Measurements from ENCODE around the gene CYP27A1.
A peak's percentile ranks its signal among the peaks of the same experiment; 100 is the strongest.
"Not testable (repeated sequence)": the region's sequence is repeated elsewhere in the genome, so short reads cannot be mapped to it uniquely, and the experiment has no call there.

The CYP27A1 gene

DNA sequence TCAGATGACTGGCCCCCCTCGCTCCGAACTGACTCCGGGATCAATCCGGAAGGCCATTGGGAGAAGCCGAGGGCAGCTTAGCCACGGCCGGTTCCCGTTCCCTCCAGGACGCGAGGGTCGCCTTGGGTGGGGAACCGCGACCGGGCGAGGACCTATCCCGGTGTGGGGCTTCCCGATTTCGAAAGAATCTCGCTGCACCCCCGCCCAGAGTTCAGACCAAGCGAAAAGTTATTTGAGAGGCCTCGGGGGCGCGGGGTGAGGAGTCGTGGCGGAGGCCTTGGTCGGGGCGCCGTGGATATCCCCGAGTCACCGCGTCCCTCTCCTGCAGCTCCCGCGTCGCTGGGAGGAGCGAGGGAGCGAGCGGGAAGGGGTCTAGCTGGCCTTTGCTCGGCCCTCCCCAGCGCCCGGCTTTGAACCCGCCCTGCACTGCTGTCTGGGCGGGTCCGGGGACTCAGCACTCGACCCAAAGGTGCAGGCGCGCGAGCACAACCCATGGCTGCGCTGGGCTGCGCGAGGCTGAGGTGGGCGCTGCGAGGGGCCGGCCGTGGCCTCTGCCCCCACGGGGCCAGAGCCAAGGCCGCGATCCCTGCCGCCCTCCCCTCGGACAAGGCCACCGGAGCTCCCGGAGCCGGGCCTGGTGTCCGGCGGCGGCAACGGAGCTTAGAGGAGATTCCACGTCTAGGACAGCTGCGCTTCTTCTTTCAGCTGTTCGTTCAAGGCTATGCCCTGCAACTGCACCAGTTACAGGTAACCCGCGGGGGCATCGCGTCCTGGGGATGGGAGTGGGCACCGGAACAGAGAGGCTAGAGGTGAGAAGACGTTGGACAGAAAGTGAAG lies at the start of gene CYP27A1:
Gene CYP27A1 (plus strand): TSS at position 457 of the 837 bp plus-strand sequence. CDS start 36 bp downstream, at position 493.
- DNase-seq = no peak

DNA sequence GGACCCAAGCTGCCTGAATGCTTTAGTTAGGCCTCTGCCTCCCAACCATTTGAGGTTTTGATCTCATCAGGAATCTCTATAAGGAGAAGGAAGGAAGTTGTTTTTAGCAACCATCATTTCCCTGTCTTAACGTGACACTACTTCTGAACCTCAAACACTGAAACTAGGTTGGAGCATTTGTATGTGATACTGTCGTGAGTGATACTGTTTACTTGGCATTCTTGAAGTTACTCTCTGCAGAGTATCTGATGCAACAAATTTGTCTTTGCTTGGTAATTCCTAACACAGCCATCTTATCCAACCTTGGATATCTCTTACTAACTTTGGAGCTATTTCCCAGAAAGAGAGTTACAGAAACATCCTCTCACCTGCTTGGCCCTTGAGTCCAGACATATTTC lies 49.2 kb upstream of the CYP27A1 start:
- DNase-seq = no peak

DNA sequence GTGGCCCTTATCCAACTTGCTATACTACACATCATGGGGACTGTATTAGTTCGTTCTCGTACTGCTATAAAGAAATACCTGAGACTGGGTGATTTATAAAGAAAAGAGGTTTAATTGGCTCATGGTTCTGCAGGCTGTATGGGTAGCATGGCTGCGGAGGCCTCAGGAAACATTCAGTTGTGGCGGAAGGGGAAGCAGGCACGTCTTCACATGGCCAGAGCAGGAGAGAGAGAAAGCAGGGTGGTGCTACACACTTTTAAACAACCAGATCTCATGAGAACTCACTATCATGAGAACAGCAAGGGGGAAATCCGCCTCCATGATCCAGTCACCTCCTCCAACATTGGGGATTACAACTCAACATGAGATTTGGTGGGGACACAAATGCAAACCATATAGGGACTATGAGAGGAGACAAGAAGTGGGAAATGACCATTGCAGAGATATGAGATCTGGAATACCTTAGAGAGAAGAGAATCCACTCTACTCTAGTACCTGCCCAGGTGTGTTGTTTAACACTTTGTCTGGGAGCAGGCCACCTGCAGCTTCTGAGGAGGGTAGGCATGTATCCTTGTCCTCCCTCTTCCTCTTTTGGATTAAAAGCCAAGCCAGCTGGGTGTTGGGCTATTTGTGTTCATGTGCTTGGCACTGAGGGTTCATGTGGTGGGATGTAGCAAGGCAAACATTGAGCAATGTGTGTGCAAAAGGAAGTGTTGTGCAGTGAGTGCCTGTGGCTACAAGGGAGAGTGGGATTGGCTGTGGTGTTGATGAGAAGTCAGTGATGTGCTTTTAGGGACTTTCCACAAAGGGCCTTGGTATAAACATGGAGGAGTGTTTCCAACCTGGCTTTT lies 48.6 kb upstream of the CYP27A1 start:
- peak; percentile 91 for DNase-seq

DNA sequence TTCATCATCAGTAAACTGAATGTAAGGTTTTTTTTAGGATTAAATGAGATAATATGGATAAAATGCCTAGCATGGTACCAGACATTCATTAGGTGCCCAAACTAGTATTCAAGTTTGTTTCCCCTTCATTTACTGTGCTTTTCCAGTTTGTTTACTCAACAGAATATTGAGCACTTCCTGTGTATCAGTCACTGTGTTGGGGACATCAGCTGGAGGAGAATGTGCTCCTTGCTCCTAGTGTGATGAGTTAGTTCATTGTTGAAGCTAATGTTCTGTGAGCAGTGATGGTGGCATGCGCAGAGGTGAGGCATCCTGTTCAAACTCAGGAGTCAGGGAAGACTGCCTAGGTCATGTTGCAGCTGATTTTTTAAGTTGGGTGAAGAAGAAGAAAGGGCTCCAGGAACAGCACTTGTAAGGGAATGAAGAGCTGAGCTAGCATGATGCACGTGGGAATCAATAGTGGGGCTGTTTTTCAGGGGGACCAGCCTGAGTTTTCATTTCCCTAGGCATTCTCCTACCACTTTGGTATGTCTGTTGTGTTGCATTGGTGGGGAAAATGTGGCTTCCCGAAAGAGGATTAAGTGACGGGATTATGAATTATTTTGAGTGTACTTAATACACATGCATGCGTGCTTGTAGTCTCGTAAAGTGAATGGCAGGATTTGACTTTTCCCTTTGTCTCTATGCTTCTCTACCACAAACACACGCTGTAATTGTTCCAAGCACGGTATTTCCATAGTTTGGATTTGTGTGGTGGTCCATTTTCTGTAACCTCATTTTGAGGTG lies 47.6 kb upstream of the CYP27A1 start:
- DNase-seq = no peak

DNA sequence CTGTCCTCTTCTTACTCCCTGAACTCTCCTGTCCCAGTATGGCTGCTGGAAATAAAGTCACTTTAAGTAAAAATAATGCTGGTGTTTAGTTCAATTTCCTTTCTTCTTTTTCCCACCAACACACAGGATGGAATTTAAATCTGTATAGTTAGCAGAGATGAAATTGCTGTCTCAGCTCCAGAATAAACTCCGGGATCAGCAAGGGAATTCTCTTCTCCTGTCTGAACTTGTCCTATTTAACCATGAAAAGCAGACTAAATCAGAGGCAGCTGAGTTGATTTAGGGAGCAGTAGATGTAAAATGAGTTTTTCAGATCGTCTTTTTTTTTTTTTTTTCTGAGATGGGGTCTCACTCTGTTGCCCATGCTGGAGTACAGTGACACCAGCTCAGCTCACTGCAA lies 45.4 kb upstream of the CYP27A1 start:
- no peak for DNase-seq

DNA sequence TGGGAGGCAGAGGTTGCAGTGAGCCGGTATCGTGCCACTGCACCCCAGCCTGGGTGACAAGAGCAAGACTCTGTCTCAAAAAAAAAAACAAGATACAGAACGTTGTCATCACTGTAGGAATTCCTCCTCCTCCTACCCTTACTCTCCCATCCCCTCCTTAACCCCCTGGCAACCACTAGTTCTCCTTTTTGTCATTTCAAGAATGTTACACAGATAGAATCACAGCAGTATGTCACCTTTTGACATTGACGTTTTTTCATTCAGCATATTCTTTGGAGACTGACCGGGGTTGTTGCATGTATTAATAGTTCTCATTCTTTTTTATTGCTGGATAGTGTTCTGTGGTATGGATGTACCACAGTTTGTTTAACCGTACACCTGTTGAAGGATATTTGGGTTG lies 38.9 kb upstream of the CYP27A1 start:
- DNase-seq = no peak

DNA sequence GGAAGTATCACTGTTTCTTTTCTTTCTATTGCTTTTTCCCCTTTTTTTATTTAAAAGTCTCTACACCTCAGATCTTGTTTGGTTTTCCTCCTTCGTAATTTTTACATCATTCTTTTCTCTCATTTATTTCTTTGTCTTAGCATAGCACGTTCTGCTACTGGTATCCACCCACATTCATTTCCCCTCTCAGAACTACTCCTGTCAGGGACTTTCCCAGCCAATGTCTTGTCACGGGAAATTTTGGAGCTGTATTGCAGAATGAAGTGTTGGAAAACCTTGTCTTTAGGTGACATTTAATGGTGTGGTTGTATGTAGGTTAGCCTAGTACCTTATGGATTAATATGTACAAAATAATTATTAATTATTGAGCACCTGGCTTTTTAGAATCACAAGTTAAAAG lies 37.3 kb upstream of the CYP27A1 start:
- no peak for DNase-seq

DNA sequence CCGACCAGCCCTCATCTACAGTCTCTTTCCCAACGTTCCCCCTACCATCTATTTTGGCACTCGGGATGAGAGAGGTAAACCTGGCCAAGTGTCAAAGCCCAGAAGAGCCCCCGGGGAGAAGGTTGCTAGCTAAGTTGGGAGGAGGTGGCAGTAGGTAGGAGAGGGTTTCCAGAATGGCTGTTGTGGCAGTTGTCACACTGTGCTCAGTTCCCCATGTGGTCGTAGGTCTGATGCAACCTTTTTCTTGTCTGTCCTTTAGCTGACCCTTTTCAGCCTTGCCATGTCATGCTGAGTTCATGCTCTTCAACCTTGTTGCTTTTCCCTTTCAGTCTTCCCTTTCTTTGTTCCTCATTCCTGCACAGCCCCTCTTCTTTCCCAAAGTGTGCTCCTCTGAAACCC lies 36.8 kb upstream of the CYP27A1 start:
- peak; percentile 40 for DNase-seq

DNA sequence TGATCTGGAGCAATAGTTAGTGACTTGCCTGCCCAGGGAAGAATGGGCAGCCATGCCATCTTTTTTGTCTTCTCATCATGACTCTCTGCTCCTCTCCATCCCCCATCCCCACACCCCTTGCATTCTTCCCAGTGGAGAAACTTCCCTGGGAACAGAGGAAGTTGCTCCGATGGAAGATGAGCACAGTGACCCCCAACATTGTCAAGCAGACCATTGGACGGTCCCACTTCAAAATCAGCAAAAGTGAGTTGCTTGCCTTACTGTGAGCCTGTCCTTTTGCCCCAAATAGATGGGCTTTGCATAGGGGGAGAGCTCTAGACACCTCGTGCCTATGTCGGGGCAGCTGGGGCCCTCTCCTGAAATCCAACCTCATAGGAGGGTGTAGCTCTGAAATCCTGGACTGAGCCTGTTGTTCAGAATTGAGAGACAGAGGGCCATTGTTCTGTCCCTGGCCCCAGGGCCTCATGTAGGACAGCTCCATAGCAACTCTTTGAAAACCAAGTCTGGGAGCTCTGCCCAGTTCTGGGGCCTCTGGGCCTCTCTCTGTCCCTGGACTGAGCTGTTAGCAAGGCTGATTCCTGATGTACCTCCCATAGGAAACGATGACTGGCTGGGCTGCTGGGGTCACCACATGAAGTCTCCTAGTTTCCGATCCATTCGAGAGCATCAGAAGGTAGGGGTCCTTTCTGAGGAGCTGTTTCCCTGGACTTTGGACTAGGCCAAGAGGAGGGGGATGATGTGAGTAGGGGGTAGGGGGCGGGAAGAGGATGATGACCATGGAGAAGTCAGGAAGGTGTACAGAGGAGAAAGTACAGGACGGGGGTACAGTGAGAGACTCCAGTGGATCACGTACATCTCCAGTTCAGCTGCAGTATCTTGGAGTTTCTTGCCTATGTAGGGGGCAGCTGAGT lies 36.1 kb upstream of the CYP27A1 start:
- no peak for DNase-seq

DNA sequence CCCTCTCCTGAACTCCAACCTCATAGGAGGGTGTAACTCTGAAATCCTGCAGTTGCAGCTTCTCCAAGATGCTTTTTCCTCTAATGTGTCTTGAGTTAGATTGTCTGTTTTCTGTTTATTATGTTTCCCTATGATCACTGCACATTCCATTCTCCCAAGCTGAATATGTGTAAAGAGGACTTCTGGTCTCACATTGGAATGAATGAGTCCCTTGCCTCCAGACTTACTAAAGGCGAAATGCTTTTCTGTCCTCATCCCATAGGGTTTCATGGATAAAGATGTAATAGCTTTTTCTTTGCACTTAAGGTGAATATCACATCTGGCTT lies 35.5 kb upstream of the CYP27A1 start:
- DNase-seq = no peak

DNA sequence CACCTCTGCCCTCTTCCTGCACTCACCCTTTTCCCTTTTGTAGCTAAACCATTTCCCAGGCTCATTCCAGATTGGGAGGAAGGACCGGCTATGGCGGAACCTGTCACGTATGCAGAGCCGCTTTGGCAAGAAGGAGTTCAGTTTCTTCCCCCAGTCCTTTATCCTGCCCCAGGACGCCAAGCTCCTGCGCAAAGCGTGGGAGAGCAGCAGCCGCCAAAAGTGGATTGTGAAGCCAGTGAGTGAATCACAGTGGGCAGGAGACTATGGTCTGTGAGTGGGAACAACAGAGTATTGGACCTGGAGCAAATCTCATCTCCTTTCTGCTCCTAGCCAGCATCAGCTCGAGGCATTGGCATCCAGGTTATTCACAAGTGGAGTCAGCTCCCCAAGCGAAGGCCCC lies 35.0 kb upstream of the CYP27A1 start:
- DNase-seq = no peak

DNA sequence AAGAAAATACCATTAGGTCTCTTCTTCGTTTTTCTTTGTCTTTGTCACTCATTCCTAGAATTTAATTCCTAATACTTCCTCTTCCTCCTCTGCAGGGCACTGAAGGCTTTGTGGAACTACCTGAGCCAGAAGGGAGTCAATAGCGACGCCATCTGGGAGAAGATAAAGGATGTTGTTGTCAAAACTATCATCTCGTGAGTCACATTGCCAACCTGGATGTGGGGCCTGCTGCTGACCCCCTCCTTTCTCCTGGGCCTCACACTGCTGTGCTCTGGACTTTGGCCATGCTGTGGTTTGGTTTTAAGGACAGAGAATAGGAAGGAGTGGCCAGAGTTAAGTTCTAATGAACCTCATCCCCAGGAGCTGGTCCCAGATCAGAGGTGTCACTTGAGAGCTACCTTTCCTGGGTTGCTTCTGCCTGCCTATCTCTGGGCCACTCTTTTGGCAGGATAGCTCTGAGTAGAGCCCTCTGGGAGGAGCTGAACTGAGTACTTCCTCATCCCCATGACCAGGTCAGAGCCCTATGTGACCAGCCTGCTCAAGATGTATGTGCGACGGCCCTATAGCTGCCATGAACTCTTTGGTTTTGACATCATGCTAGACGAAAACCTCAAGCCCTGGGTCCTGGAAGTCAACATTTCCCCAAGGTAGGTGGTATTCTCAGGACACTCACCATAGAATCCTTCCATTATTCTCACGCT lies 33.1 kb upstream of the CYP27A1 start:
- no peak for DNase-seq

DNA sequence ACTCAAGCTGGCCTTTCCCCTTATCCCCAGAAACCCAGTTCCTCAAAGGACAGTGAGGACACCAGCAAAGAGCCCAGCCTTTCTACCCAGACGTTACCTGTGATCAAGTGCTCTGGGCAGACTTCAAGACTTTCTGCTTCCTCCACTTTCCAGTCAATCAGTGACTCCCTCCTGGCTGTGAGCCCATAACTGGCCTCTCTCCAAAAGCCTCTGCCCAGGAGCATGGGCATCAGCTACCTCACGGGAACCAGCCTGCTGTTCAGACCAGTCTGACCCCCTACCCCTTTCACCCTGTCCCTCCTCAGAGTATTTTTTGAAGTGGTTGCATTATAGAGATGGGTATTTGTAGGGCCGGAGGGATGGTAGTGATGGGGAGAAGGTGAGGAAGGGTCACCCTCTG lies 27.7 kb upstream of the CYP27A1 start:
- no peak for DNase-seq

DNA sequence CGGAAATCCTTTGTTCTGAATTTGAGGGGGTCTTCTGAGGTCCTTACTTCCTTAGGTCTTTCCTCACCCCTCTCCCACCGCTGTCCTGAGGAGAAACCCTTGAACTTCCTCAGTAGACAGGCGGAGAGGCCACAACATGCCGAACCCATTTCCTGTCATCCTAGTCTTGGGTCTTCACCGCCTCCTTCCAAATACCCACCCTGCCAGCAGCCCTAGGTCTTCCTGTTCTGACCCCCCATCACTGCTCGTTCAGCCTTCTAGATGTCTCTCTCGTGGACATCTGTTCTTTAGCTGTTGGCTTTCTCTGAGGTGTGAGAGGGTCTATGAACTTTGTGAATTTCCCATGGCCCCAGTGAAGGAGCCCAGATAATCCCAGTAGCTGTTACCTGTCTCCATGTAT lies 27.2 kb upstream of the CYP27A1 start:
- no peak for DNase-seq

DNA sequence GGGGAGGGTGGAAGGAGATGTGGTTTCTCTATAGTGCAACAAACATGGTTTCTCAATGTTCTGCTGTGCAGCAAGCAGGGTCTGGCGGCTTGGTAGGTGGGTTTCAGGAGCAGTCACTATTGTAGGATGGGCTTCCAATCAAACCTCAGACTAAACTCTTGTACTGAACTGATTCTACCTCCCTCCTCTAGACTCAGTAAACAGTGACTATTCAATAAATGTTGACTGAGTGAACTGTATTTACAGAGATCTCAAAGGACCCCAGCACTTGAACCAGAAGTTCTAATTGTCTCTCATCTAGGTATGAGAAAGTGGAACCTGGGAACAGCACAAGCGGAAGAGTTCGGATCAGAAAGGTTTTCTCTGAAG lies 26.8 kb upstream of the CYP27A1 start:
- no peak for DNase-seq

DNA sequence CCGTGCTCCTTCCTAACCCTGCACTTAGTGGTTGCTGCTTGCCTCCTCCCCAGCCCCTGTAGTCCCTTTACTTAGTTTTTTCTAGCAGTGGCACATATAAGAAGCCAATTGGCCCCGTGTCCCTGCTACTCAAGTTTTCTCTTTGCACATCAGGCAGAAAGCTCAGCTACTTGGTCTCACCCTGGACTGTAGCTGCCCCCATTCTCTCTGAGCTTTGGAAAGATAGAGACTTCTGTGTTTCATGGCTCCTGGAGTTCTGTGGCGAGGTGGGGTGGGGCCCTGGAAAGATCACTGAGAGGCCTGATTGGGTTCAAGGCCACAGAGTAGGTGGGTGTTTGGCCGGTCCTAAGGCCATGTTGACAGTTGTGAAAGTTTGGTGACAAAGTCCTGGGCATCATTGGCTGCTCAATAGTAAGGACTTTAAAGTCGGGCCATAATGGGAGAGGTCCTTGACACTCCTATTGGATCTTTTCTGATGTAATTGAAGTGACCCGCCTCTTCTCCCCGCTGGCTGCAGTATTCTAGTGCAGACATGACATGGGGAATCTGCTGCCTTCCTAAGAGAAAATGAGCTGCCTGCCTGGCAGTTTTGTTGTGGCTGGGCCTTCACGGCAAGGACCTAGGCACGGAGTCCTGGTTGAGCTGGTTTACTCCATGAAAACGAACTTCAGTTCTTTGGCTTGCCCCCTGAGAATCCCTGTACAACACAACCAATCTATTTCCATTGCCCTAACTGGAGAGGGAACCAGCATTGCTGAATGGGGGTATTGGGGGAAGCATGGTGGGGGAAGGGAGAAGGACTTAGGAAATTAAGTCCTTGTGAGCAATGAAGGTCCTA lies 26.2 kb upstream of the CYP27A1 start:
- DNase-seq = no peak

DNA sequence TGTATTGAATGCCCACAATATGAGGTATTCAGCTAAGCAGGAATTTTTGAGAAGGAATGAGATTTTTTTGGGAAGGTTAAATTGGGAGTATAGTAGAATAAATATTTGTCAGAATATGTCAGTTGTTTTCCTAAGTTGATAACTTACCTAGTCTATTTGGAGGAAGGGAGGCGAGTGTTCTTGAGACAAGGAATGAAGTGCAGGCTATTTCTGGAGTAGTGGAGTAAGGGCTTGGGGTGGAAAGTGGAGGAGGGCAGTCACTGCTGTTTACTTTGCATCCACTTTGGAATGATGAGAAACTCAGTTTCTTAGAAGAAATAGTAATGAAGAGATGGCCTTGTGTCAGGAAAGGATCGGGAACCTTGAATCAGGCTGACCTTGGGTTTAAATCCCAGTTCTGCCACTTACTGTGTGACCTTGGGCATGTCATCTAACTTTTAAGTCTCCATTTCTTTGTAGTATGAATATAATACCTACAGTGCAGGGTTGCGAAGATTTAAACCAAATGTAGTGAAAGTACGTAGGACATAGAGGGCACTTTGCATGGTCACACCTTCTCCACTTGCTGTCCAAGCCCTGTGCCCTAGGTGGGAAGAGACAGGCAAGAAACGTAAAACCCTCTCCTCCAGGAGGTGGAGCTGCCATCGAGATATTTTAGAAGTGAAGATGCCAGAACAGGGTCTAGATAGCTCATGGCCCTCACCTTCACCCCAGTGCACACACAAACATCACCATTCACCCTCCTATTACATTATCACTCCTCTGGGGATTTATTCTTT lies 25.2 kb upstream of the CYP27A1 start:
- no peak for DNase-seq

DNA sequence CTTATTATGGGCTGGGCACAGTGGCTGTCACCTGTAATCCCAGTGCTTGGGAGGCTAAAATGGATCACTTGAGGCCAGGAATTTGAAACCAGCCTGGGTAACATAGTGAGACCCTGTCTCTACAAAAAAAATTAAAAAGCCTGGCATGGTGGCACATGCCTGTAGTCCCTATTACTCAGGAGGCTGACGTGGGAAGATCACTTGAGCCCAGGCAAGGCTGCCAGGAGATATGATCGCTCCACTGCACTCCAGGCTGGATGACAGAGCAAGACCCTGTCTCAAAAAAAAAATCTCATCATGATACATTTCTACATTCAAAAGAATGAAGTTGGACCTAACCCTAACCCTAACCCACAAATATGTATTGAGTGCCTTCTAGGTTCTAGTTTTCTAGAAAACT lies 20.2 kb upstream of the CYP27A1 start:
- DNase-seq = no peak

DNA sequence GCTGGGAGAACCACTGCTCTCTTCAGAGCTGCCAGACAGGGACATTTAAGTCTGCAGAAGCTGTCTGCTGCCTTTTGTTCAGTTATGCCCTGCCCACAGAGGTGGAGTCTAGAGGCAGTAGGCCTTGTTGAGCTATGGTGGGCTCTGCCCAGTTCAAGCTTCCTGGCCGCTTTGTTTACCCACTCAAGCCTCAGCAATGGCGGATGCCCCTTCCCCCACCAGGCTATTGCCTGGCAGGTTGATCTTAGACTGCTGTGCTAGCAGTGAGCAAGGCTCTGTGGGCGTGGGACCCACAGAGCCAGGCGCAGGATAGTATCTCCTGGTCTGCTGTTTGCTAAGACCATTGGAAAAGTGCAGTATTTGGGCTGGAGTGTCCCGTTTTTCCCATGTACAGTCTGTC lies 9.2 kb upstream of the CYP27A1 start:
- DNase-seq = not testable (repeated sequence)

DNA sequence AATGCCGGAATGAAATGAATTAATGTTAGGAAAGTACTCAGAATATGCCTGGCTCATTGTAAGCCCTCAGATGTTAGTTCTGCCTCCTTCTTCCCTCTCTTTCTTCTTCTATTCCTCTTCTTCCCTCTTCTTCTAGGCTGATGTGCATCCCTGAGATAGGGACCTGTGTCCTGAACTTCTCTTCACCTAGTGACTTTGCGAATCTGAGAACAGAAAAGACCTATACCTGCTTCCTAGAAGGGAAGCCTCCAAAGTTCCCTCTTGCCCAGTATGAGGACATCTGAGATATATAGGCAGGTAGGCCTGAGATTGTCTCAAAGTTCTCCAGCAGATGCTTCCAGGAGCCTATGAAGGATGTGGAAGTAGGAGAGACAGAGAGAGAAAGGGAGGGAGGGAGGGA lies 8.1 kb upstream of the CYP27A1 start:
- DNase-seq = no peak
